GM19328 (cell line): Measurements from ENCODE around the gene SCT.

Source experiments
- ATAC-seq: cut with Tn5 transposase; IDR thresholded peaks from one replicate; pipeline ENCODE4 v1.9.1; 2021; ENCODE audit warnings: mild to moderate bottlenecking, moderate library complexity; ENCODE audit not compliant: unreplicated experiment

Gene SCT

GRCh38 chr11:589798-590197, 37.2 kb downstream of the SCT start:
- ATAC-seq, result no peak

GRCh38 chr11:587978-588380, 39.0 kb downstream of the SCT start:
- no peak for ATAC-seq

- no peak for ATAC-seq
These were observed 39.4 kb downstream of the SCT start for GRCh38 chr11:587546-587945.

GRCh38 chr11:586376-587316, 40.3 kb downstream of the SCT start:
- ATAC-seq, result no peak

GRCh38 chr11:584287-584686, 42.7 kb downstream of the SCT start:
- no peak for ATAC-seq

- no peak for ATAC-seq
These were observed 45.2 kb downstream of the SCT start for GRCh38 chr11:581752-582151.

- ATAC-seq, result no peak
These were observed 45.6 kb downstream of the SCT start for GRCh38 chr11:581342-581741.

GRCh38 chr11:579830-580601, 47.0 kb downstream of the SCT start:
- ATAC-seq, result no peak

- no peak for ATAC-seq
These were observed 48.5 kb downstream of the SCT start for GRCh38 chr11:578276-579035.

- ATAC-seq, result no peak
These were observed 49.4 kb downstream of the SCT start for GRCh38 chr11:577611-577894.

GRCh38 chr11:576811-577610, 50.0 kb downstream of the SCT start:
- ATAC-seq, result no peak
